Retinal pigment epithelial cell (primary cell): ENCODE data around the gene GTPBP1.

ENCODE experiments used
- DNase-seq: peaks from one replicate; pipeline ENCODE4 v3.0.0-alpha.2; 2010; ENCODE audit warnings: low read depth
- H3K4me3 ChIP-seq: 2 replicates; pipeline ENCODE4 v1.5.1; 2011; ENCODE audit warnings: mild to moderate bottlenecking, low read length, control low read depth, moderate library complexity
- CTCF ChIP-seq: conservative IDR thresholded peaks from 2 replicates; pipeline ENCODE4 v1.5.1; 2011; ENCODE audit warnings: low read depth, low read length, control low read depth, inconsistent platforms

The GTPBP1 gene

GRCh38 chr22:38725900-38726655 lies 20.3 kb downstream of the GTPBP1 start:
- H3K4me3 ChIP-seq, result no peak overlapping the region
- no peak for TF ChIP-seq CTCF
- DNase-seq, result no peak

DNA sequence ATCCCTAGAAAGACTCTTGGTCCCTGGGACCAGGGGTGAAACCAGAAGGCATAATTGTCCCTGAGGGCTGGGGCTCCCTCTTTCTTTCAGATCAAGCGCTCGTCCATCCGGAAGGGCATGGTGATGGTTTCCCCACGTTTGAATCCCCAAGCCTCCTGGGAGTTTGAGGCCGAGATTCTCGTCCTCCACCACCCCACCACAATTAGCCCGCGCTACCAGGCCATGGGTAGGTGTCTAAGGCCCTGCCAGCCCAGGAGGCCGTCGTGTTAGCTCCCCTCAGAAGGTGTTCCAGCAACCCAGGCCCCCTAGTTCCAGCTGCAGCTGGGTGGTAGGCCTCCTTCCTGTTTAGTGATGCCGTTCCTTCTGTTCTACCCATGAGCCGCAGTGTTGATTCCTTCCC lies 21.4 kb downstream of the GTPBP1 start:
- no peak for TF ChIP-seq CTCF
- H3K4me3 ChIP-seq, result no peak overlapping the region
- no peak for DNase-seq

- DNase-seq, result no peak
- no peak for TF ChIP-seq CTCF
- no peak overlapping the region for H3K4me3 ChIP-seq
Observed at GRCh38 chr22:38727530-38728451, 22.0 kb downstream of the GTPBP1 start.

- H3K4me3 ChIP-seq, result no peak overlapping the region
- DNase-seq, result no peak
- TF ChIP-seq CTCF, result no peak
Observed at GRCh38 chr22:38728871-38729796, 23.4 kb downstream of the GTPBP1 start.

- DNase-seq, result no peak
- TF ChIP-seq CTCF, result no peak
- no peak overlapping the region for H3K4me3 ChIP-seq
Observed at GRCh38 chr22:38729946-38730345, 24.2 kb downstream of the GTPBP1 start.

GRCh38 chr22:38730411-38730871 lies 24.7 kb downstream of the GTPBP1 start:
- DNase-seq, result no peak
- no peak overlapping the region for H3K4me3 ChIP-seq
- TF ChIP-seq CTCF, result no peak
